Right ventricle myocardium superior (tissue), 1 donor: Measurements from ENCODE around the gene PODN. TPM values are rescaled to one million over a fixed set of nuclear protein-coding genes. Genes with fewer than 3 reads are reported as not detected.

Experiments
- ATAC-seq: fragments of 200-7000 bp; cut with Tn5 transposase; one replicate; pipeline ENCODE4 v1.9.1; 2020; ENCODE audit warnings: mild to moderate bottlenecking; ENCODE audit not compliant: poor library complexity
- DNase-seq: peaks from one replicate; pipeline ENCODE4 v3.0.0-alpha.2; 2020
- intact Hi-C: fragments of 100-400 bp; cut with DNase I; formaldehyde crosslinking; loops from one replicate; pipeline ENCODE4 v1.11.2; 2022
- total RNA-seq: library from RNA; stranded (reverse); fragmentation: NEBNext Ultra II Directional; extraction: Animal tissue kit (Norgen Biotek cat#: 25700); gene quantifications from one replicate; pipeline ENCODE4 v1.2.1, GENCODE V29; 2021
- donor health status: DM: no; HTN: yes; CAD: no; lungs with severe emphysema.

PODN gene
- total RNA-seq, 1 donor from 2014 or later, result 30.1 TPM

DNA sequence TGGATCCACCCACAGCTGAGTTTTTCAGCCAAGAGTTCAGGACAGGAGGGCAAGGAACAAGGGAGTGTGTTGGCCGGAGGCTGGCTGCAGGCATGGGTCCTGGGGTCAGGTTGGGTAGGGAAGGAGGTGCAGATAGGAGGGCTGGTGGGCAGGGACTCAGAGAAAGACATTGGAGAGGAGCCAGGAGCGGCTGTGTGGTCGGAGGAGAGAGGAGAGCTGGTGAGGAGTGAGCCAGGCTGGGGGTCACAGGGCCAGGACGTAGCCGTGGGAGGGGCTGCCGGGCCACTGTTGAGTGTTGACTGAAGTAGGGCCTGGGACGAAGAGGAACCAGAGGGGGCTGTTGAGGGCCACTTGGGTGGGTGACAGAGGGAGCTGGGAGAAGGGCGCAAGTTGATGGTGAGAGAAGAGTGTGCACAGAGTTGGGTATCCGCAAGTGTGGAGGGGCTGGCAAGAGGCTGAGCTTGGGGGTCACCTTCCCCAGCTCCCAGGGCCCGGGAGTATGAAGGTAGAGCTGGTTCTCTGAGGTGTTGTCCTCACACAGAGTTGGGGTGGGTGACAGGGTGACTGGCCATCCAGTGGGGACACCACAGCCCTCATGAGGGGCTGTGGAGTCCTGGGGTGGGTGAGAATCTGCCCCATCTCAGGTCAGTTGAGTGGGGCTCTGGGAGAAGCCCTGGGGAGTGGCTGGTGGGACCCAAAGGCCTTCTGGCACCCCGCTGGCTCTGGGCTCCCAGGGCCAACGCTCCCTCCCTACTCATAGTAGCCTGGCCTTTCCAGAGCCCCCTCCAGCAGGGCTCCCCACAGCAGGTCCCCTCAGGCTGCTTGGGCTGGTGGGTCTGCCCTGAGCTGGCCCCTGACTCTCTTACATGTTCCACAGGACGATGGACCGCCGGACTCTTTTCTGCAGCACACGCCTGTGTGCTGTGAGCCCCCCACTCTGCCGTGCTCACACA lies 21.9 kb downstream of the PODN start:
- intact Hi-C loops, result no loop called here
- no peak for DNase-seq

DNA sequence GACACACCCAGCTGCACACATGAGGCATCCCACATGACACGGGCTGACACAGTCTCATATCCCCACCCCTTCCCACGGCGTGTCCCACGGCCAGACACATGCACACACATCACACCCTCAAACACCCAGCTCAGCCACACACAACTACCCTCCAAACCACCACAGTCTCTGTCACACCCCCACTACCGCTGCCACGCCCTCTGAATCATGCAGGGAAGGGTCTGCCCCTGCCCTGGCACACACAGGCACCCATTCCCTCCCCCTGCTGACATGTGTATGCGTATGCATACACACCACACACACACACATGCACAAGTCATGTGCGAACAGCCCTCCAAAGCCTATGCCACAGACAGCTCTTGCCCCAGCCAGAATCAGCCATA lies 22.6 kb downstream of the PODN start:
- intact Hi-C loops, result no loop called here
- DNase-seq, result no peak
- no peak for ATAC-seq

More for the DNA sequence above, 21.9 kb downstream of the PODN start:
- no peak for ATAC-seq

DNA sequence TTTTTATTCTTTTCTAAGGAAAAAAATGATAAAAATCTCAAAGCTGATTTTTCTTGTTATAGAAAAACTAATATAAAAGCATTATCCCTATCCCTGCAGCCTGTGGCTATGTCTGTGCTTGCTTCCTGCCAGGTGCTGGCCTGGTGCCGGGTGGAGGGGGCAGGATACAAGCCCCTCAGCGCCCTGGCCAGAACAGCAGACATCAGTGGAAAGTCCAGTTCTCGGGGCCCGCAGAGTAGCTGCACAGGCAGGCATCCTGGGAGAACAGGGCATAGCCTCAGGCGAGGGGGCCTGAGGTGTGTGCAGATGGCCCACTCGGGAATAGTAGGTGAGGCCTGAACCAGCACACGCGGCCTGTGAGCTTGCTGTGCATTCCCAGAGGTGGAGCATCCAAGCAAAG lies 23.4 kb downstream of the PODN start:
- no peak for DNase-seq
- intact Hi-C loops, result no loop called here
- ATAC-seq, result no peak

DNA sequence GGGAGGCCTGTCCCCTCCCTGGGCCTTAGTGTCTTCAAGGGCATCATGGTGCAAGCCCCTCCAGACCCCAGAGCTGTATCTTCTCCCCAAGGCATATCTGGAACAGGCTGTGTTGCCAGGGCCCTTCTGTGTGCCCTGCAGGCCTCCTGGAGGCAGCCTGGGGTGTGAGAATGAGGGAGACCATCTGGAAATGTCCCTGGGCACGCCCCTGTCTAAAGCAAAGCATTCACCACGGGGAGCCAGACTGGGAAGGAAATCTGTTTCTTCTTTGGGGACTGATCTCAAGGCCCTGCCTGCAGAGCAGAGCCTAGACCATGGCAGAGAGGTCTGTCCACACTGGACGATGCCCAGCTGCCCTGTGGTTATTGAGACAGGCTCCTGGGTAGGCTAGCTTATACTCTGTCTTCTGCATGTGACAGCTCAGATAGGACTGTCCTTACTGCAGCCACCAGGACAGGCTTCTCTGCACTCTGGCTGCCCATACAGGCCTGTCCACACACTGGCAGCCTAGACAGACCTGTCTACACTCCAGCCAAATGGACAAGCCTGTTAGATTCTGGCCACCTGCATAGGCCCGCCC lies 24.6 kb downstream of the PODN start:
- DNase-seq, result no peak
- intact Hi-C loops, result no loop called here
- no peak for ATAC-seq

DNA sequence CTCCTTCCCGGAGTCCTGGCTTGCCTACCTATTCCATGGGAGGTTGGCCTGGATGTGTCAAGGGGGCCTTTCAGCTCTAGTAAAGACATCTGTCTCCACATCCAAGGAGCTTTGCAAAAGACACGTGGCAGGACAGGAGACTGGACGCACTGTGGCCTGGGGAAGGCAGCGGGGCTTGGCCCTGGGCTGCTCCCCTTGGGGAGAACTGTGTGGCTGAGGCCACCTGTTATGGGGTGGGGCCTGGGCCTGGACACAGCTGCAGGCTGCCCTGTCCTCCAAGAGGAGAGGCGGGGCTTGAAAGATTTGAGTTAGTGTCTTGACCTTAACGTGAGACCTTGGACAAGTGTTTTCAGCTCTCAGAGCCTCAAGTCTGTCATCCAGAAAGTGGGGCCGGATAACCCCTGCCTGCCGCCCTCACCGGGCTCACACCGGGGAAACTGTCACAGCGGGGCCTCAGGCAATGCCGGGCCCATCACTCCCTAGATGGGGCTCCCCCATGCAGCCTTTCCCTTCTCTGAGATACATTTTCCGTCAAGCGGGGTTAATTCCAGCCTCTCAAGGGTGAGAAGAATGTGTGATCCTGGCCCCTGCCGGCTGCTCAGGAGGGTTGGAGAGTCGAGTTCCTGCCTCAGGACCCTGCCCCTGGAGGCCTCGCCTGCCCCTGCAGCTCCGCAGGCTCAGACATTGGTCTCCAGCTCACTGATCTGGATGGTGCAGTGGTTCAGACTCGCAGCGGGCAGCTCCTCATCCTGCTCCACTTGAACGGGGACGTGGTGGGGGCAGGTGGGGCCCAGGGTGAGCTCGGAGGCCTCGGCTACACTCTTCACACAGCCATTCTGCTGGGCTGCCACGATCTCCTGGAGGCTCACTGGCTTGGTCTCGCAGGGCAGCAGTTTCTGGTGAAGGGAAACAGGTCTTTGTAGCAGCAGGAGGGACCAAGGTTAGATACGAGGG lies 25.6 kb downstream of the PODN start:
- intact Hi-C loops, result no loop called here
- no peak for DNase-seq
- no peak for ATAC-seq

DNA sequence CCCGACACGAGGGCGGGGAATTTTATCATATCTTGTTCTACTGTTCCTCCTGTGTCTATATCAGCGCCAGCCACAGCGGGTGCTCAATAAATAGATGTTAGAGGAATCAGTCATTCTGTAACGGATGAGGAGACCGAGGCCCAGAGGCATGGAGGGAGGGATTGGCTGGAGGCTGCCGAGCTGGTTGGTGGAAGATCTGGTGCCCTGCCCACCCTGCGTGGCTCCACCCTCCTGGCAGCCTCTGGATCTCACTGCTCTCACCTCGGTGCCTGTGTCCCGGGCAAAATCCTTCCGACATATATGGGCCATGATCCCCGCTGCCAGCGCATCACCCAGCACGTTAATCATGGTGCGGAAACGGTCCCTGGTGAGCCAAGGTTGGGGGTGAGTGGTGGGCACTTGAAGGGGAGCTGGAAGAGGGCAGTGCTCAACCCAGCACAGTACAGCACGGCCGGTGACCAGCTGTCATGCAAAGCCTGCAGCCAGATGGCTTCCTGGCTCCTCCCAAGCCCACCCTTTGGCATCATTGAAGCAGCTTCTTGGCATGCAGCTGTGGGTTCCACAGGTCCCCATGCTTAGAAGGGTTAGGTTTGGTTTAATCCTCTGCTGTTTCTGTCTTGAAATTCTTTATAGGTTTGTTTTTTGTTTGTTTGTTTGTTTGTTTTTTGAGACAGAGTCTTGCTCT lies 26.7 kb downstream of the PODN start:
- intact Hi-C loops, result no loop called here
- DNase-seq, result no peak
- ATAC-seq, result no peak

DNA sequence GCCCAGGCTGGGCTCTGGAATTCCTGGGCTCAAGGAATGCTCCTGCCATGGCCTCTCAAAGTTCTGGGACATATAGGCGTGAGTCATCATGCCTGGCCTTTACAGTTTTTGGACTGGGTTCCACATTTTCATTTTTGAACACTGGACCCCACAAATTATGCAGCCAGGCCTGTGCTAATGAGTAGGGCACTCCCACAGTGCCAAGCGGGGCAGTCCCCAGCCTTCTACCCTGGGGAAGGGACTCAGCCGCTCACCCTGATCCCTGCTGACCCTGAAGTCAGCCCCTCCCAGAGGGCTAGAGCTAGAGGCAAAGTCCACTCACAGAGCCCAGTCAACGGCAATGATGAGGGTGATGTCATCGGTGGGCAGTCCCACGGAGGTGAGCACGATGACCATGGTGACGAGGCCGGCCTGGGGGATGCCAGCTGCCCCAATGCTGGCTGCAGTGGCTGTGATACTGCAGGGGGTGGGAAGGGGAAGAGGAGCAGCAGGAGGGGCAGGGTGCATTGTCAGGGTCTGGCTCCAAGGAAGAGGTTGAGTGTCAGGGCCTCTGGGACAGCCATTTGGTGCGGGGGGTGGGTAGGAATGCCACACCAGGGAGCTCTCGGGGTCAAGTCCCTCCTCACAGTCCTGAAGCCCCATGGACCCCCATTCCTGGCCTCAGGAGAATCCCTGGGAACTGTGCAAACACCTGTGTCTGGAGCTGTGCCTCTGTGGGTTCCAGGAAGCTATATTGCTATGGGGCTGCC lies 27.6 kb downstream of the PODN start:
- no peak for DNase-seq
- intact Hi-C loops, result no loop called here
- ATAC-seq, result no peak

DNA sequence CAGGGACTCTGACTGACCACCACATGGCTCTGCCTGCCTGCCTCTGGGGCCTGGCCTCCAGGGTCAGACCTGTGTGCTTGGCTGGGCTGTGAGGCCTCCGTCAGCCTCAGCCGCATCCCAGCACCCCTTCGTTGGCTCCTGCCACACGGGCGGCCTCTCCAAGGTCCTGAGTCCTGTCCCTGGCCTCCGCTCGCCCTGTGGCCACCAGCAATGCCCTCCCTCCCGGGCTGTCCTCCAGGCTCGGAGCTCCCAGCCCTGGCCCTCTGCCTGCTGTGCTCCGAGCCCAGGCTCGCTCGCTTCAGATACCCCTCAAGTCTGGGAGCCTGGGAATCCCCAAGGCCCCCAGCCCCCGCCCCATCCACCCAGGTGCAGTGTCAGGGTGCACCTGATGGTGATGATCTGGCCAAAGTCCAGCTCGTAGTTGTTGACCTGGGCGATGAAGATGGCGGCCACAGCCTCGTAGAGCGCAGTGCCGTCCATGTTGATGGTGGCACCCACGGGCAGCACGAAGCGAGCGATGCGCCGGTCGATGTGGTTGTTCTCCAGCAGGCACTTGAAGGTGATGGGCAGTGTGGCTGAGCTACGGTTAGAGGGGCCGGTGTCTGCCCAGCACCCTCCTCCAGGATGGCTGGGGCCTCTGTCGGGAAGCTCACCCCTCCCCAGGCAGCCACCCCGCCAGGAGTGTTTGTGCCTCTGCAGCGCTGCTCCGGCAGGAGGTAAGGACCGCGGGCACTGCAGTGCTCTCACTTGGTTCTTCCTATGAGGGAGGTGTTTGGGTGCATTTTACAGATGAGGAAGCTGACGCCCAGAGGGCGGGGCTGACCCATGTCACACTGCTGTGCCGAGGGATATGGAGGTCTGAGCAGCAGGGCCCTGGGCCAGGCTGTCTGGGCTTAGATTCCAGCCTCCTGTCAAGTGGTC lies 28.5 kb downstream of the PODN start:
- intact Hi-C loops, result no loop called here
- DNase-seq (peak; percentile 82), ATAC-seq (peak; percentile 62)

DNA sequence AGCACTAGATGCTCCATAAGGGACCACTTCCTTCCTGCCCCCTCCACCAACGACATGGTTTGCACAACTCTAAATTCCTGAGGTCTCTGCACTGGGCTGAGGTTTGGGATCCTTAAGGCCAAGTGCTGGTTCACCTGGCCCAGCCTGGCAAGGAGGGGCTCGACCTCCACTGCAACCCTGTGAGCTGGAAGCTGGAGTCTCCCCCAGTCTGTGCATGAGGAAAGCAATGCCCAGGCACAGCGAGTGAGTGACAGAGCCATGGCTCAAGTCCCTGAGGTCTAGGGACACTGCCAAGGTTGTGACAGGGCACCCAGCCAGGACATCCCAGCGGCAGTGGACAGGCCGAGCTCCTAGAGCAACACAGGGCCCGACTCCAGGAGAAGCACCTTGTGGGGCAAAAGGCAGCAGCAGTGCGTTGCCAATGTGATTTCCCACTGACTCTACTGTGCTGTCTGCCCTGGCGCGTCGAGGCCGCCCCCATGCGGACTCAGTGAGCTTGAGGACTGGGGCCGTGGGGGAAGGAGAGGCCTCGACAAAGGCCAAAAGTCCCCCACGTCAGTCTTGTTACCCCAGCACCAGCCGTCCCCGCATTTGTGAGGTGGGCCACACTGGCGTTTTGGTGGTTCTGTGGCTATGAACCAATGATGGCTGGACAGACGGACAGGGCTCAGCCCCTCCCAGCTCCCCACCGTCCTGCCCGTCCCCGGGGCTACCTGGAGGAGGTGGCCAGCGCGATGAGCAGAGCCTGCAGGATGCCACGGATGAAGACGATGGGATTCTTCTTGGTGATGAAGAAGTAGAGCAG lies 30.0 kb downstream of the PODN start:
- intact Hi-C loops, result no loop called here
- ATAC-seq, result peak; percentile 86
- DNase-seq, result peak; percentile 83

DNA sequence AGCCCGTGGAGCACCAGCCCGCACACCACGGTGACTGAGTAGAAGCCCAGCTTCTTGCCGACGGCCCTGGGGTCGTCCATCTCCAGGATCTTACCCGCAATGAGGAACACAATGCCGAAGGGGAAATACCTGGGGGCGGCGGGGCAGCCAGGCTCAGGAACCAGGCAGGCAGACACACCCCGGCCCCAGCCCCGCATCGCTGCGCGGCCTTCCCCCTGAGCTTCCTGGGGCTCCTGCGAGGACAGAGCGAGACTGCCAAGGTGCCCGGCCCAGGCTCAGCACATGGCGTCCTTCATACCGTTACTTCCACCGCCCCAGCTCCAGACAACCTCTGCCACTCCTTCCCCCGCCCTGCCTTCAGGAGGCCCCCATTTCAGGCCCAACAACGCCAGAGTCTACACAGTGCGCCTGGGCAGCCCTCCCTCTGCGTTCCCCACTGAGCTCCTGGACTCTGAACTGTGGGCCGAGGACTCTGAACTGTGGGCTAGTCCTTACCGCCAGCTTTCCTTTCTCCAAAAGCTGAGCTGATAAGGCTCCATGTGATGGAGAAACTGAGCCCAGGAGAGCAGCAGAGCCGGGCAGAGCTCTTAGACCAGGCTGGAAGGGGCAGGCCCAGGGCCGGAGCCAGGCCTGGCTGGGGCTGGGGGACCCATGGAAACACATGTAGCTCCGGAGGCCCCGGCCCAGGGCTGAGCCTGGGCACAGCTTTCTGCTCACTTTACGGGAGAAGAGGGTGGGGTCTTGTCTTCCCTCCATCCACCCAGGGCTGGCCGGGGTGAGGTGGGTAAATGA lies 30.8 kb downstream of the PODN start:
- intact Hi-C loops, result no loop called here

DNA sequence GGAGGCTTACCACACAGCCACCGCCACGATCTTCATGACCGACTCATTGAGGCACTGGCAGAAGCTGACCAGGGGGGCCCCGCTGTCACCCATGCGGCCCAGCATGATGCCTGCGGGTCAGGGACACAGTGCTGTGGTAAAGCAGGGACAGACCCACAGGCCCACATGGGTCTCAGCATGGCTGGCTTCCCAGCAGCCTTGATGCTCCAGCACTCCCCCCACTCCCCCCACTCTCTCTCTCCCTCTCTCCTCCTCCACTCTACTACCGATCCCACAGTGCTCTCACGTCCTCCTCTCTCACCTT lies 31.4 kb downstream of the PODN start:
- no peak for DNase-seq
- ATAC-seq, result no peak
- intact Hi-C loops, result no loop called here

More for the DNA sequence above, 30.8 kb downstream of the PODN start:
- DNase-seq (no peak), ATAC-seq (no peak)

DNA sequence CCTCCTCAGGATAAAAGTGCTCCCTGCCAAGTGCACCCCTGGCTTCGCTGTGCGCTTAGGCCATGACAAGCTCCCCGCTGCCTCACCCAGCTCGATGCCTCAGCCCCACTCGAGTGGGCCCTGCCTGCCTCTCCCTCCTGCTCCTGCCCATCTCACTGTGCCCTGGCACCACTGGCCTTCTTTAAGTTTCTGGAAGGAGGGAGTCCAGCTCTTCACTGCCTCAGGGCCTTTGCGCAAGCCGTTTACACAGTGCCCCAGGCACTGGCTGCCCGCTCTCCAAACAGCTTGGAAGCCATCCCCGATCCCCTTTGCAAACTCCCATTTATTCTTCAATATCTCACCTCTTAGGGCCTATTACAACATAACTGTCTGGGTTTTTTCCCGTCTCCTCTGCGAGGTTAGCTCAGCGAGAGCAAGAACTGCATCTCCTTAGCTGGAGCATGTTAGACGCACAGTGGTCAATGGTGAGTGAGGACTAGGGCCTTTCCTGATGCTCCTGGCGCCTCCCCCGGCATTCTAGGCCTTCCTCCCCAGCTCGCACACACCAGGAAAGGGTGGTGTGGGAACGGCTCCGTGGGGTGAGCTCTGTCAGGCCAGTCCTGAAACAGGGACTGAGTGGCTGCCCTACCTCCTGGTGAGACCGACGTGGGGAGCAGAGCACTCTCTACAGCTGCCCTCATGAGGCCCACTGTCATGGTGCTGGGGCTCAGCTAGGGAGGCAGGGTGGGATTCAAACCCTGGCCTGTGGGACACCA lies 31.9 kb downstream of the PODN start:
- DNase-seq, result no peak

DNA sequence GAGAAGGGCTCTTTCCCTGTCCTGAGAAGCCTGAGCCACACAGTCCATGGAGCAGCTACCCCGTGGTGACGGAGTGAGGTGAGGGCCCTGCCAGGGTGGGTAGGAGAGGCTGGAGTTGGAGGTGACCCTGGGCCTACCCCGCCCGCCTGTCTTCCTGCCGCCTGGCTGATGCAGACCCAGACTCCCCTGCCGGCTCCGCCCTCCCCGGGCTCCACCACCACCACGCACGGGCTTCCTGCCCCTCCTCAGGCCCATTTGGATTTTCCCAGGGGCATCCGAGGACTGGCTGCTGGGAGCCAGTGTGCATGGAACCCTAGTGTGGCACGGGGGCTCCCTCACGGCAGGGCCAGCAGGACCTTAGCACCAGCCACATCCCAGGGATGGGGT lies 32.5 kb downstream of the PODN start:
- intact Hi-C loops, result no loop called here
- DNase-seq, result no peak
- no peak for ATAC-seq

More for the DNA sequence above, 31.9 kb downstream of the PODN start:
- intact Hi-C loops, result no loop called here
- ATAC-seq, result no peak

DNA sequence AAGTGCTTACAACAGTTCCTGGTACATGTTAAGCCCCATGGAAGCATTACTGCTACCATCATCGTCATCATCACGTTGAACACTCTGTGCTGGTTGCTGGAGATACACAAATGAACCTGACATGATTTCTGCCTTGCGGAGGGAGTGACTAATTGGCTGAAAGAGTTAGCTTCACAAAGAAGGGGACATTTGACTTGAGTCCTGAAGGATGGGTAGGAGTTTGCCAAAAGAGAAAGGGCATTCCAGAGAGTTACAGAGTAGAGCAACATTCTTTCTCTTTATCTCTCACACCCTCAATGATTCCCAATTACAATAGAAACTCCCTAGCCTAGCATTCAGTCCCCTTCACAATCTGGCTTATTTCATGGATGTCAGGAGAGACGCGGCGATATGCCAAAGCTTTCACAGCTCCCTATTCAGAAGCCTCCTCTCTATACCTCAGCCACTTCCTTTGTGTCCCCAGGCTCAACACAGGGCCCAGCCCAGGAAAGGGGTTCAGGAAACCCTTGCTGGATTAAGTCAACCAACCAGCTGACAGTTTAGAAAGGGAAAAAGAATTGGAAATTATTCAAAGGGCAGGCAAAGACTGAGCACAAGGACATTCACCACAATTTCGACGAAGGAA lies 42.4 kb downstream of the PODN start:
- ATAC-seq, result no peak
- no peak for DNase-seq
- intact Hi-C loops, result no loop called here

DNA sequence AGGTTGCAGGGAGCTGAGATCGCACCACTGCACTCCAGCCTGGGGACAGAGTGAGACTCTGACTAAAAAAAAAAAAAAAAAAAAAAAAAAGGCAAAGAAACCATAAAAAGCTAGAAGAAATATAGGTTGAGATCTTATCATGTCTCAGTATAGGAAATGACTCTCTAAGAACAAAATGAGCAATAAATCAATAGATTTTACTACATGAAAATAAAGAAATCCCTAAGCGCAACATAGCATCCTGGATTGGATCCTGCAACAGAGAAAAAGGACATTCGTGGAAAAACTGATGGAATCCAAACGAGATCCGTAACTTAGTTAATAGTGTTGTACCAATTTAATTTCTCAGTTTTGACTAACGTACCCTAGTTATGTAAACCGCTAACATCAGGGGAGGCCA lies 45.1 kb downstream of the PODN start:
- DNase-seq, result no peak
- ATAC-seq, result no peak
- intact Hi-C loops, result no loop called here
